K562 (cell line): ENCODE measurements around the gene PPP1R16B. TPM values are rescaled to one million over a fixed set of nuclear protein-coding genes. Genes with fewer than 3 reads are reported as not detected.
A peak's percentile ranks its signal among the peaks of the same experiment; 100 is the strongest.

Experiments used
- ASH1L ChIP-seq: fragments of 450-650 bp; IDR thresholded peaks from 2 replicates; pipeline ENCODE4 v1.6.1; 2018; ENCODE audit warnings: borderline replicate concordance, mild to moderate bottlenecking, low read depth; ENCODE audit not compliant: partially characterized antibody
- BHLHE40 ChIP-seq: IDR thresholded peaks from 2 replicates; pipeline ENCODE4 v1.6.1; 2011; ENCODE audit warnings: low read length, improper control_type of control experiment
- BRD9 ChIP-seq: fragments of 450-650 bp; IDR thresholded peaks from 2 replicates; pipeline ENCODE4 v1.6.1; 2018; ENCODE audit warnings: low read depth; ENCODE audit not compliant: partially characterized antibody
- CLOCK ChIP-seq: fragments of 250-450 bp; sonication (Bioruptor Pico); IDR thresholded peaks from 2 replicates; pipeline ENCODE4 v1.4.0; 2020; ENCODE audit warnings: mild to moderate bottlenecking, moderate library complexity, borderline replicate concordance
- HLTF ChIP-seq: fragments of 450-650 bp; IDR thresholded peaks from 2 replicates; pipeline ENCODE4 v1.6.1; 2016
- MITF ChIP-seq: IDR thresholded peaks from 2 replicates; pipeline ENCODE4 v1.6.1; 2014; ENCODE audit warnings: antibody characterized with exemption
- NCOA1 ChIP-seq: fragments of 450-650 bp; IDR thresholded peaks from 2 replicates; pipeline ENCODE4 v1.6.1; 2016; ENCODE audit warnings: low read depth
- NR4A1 ChIP-seq, 2 experiments: fragments of 250-450 bp in 1 of 2; fragments of 450-650 bp in 1 of 2; sonication (Bioruptor Pico) in 1 of 2; IDR thresholded peaks; 2 replicates each; pipeline versions ENCODE4 v1.4.0 to v1.6.1; 2016 to 2020; ENCODE audit warnings: mild to moderate bottlenecking in 2 of 2, missing compliant biosample characterization in 1 of 2, missing genetic modification characterization in 1 of 2, moderate library complexity in 1 of 2
- OTX1 ChIP-seq: fragments of 450-650 bp; formaldehyde crosslinking; IDR thresholded peaks from 2 replicates; pipeline ENCODE4 v1.4.0; 2022; ENCODE audit warnings: mild to moderate bottlenecking
- PHF21A ChIP-seq: fragments of 450-650 bp; IDR thresholded peaks from 2 replicates; pipeline ENCODE4 v1.6.1; 2017; ENCODE audit warnings: low read depth, borderline replicate concordance
- RB1 ChIP-seq: fragments of 450-650 bp; IDR thresholded peaks from 2 replicates; pipeline ENCODE4 v1.6.1; 2017; ENCODE audit warnings: low read depth, mild to moderate bottlenecking
- STAT5B ChIP-seq: fragments of 250-450 bp; sonication (Bioruptor Pico); IDR thresholded peaks from 2 replicates; pipeline ENCODE4 v1.8.0; 2021; ENCODE audit warnings: mild to moderate bottlenecking, inconsistent platforms
- TRIM25 ChIP-seq: fragments of 450-650 bp; IDR thresholded peaks from 2 replicates; pipeline ENCODE4 v1.7.0; 2016; ENCODE audit warnings: borderline replicate concordance
- YY1 ChIP-seq, 3 experiments: IDR thresholded peaks; 2 replicates each; pipeline ENCODE4 v1.6.1; 2011; ENCODE audit warnings: low read length in 2 of 3, mild to moderate bottlenecking in 2 of 3, moderate library complexity in 2 of 3, borderline replicate concordance in 1 of 3, control low read depth in 1 of 3, low read depth in 1 of 3; ENCODE audit not compliant: insufficient read depth in 3 of 3, insufficient replicate concordance in 2 of 3, control insufficient read depth in 1 of 3, insufficient read length in 1 of 3; ENCODE audit errors: extremely low read depth in 1 of 3
- ZBTB7A ChIP-seq: IDR thresholded peaks from 2 replicates; pipeline ENCODE4 v1.6.1; 2011; ENCODE audit warnings: low read depth, mild to moderate bottlenecking, low read length, moderate library complexity, borderline replicate concordance; ENCODE audit not compliant: control insufficient read depth
- ZNF274 ChIP-seq: IDR thresholded peaks from 2 replicates; pipeline ENCODE4 v1.6.1; 2011; ENCODE audit warnings: low read depth, mild to moderate bottlenecking, low read length, moderate library complexity, borderline replicate concordance
- ZNF431 ChIP-seq: sonication (generic); formaldehyde crosslinking; IDR thresholded peaks from 2 replicates; pipeline ENCODE4 v1.8.0; 2022; ENCODE audit warnings: mild to moderate bottlenecking, missing genetic modification reagents
- ZNF512 ChIP-seq: IDR thresholded peaks from 2 replicates; pipeline ENCODE4 v1.6.1; 2016; ENCODE audit warnings: missing genetic modification characterization, missing compliant biosample characterization
- ZNF696 ChIP-seq: fragments of 250-450 bp; sonication (Bioruptor Pico); conservative IDR thresholded peaks from 2 replicates; pipeline ENCODE4 v1.4.0; 2020; ENCODE audit warnings: mild to moderate bottlenecking, moderate library complexity
- ZNF717 ChIP-seq: fragments of 250-450 bp; sonication (Bioruptor Pico); IDR thresholded peaks from 2 replicates; pipeline ENCODE4 v1.5.0; 2021
- polyA plus RNA-seq, 8 experiments: library from polyadenylated mRNA; depleted of rRNA in 4 of 8; stranded (reverse) in 5 of 8; unstranded in 3 of 8; fragments of >200 nt; fragmentation: Nextera tagmentation in 2 of 8; fragmentation: Illumina TruSeq in 1 of 8; extraction: Ambion mirVana in 2 of 8; extraction: Trizol in 1 of 8; gene quantifications; 2 replicates each; pipeline versions ENCODE4 v1.2.1 to v1.2.3, GENCODE V29; 2011 to 2014; ENCODE audit warnings: inconsistent platforms in 1 of 8, missing spikeins in 1 of 8
- total RNA-seq, 7 experiments: library from RNA; depleted of rRNA in 6 of 7; stranded (reverse); fragments of >200 nt in 6 of 7; fragmentation: Illumina TruSeq in 2 of 7; extraction: Trizol in 2 of 7; gene quantifications; 2 replicates each; pipeline versions ENCODE4 v1.2.1 to v1.2.3, GENCODE V29; 2011 to 2021; ENCODE audit warnings: low replicate concordance in 1 of 7

PPP1R16B gene
- total and polyA plus RNA-seq, 9 of the 15 experiments (the other 6 are each of a cell fraction or from before 2014, with no cell fraction given), result 1.5 to 11.5 (median 6.8) TPM

GRCh38 chr20:38926142-38926933, 120.8 kb downstream of the PPP1R16B start, which contains the start of gene FAM83D (continued):
- TF ChIP-seq NR4A1 (CRISPR knock-in tag; IDR thresholded peaks at IDR 0.05) (peak; percentile 32; the same call in 1 of the 2 replicates), NR4A1 (tag; IDR thresholded peaks at IDR 0.05) (no peak), NCOA1 (no peak), ASH1L (peak; percentile 93), MITF (no peak), ZNF274 (no peak), ZNF696 (no peak), HLTF (no peak), BRD9 (no peak), ZNF431 (CRISPR knock-in tag) (peak; percentile 70), STAT5B (CRISPR knock-in tag) (no peak), ZNF512 (no peak), TRIM25 (no peak), RB1 (peak; percentile 85), YY1 (IDR thresholded peaks at IDR 0.05; ENCODE audit: borderline replicate concordance in 1 of 3, control insufficient read depth in 1 of 3, extremely low read depth in 1 of 3, insufficient read depth in 3 of 3, insufficient read length in 1 of 3, insufficient replicate concordance in 2 of 3, low read depth in 1 of 3, low read length in 2 of 3) (peak; percentile 48 to 86 (median 81)), PHF21A (no peak), BHLHE40 (no peak), OTX1 (CRISPR knock-in tag) (no peak), ZNF717 (no peak), CLOCK (no peak), ZBTB7A (no peak)
